ENCODE data around the gene PJA1.

PJA1 gene

GRCh38 chrX:69163936-69164741, 1.1 kb downstream of the PJA1 start:
- DNase-seq = no peak

- DNase-seq = no peak
Measured at GRCh38 chrX:69162361-69162865, 2.8 kb downstream of the PJA1 start.

GRCh38 chrX:69161786-69162349, 3.4 kb downstream of the PJA1 start:
- DNase-seq = no peak

DNA sequence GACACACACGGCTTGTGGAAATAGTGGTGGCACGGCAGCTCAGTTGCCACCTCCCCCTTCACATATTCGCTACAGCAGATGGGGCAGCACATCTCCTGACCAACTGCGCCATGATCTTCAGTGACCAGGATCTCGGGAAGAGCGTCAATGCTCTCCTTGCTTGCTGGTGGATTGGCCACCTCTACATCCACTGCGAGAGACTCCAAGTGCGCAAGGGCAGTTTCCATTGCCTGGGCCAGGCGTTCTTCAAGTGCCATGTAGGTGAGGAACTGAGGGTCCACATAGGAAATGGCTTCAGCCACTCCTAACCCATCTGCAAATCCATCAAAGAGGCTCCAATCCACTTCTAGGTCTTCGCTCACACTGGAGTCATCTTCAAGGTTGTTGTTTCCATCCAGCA, 3.9 kb downstream of the PJA1 start:
- DNase-seq = no peak

GRCh38 chrX:69158166-69158980, 6.9 kb downstream of the PJA1 start:
- peak; percentile 41 for DNase-seq

GRCh38 chrX:69156638-69157037, 8.6 kb downstream of the PJA1 start:
- no peak for DNase-seq

GRCh38 chrX:69155786-69156520, 9.3 kb downstream of the PJA1 start:
- DNase-seq = no peak

- no peak for DNase-seq
Measured at GRCh38 chrX:69154051-69154450, 11.2 kb downstream of the PJA1 start.

- DNase-seq = peak; percentile 1
Measured at GRCh38 chrX:69153060-69153730, 12.1 kb downstream of the PJA1 start.

DNA sequence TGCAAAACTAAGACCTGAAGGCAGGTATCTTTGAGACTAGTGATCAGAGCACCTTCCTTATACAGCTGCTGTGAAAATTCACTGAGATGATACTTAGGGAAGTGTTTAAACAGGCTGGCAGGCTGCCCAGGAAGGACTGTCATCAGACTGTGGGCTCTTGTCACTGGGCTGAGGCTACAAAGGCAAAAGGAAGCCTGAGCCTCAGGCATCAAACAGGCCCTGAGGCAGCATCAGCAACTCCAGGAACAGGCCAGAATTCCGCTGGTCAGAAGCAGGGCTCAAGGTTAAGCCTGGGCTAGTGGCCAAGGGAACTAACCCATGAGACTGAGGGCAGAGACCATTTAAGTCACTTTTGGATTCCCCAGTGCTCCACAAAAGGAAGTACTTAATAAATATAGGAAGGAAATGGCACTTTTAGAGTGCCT, 12.8 kb downstream of the PJA1 start:
- no peak for DNase-seq

GRCh38 chrX:69151866-69152284, 13.4 kb downstream of the PJA1 start:
- no peak for DNase-seq

DNA sequence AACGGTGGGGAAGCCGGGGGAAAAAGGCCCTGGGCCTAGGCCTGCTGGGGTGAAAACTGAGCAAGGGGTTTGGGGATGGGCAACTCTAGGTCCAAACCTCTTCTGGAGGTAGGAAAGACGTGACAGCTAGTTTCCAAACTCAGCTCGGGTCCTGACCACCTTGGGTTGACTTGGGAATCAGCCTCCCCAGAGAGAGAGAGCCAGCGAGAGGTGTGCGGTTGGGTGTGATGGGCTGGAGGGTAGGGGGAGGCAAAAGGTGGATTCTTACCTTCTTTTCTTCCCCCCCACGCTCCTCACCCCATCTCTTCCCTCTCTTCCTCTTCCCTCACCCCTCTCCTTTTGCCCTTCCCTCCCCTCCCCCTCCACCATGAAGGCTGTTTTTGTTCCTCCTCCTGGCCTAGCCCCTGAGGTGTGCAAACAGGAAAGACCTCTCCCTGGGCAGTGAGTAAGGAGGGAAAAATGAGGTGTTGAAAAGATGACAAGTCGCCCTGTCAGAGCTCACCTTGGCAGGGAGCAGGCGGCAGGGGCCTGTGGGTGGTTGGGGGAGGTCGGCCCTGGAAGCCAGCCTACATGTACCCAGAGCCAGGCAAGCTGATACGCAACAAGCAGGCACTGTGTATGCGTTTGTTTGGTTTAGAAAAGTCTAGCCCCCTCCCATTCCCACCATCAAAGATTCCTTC, 14.8 kb downstream of the PJA1 start:
- no peak for DNase-seq

GRCh38 chrX:69149466-69150280, 15.6 kb downstream of the PJA1 start:
- DNase-seq = no peak

GRCh38 chrX:69148946-69149345, 16.3 kb downstream of the PJA1 start:
- DNase-seq = no peak

DNA sequence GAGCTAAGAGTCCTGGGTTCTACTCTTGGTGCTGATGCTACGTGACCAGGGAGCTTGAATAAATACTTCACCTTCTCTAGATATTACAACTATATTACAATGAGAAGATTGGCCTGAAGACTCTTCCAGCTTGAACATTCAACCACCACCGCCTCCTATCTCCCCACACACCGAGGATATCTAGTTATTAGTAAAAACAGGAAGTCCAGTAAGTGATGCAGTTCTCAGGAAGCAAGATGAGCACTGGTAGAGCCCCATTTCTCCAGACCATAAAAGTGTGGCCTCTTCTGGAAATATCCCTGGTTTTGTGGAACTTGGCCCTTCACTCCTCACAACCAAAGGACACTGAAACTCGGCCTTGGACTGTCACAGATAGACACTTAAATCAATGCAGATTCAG, 18.5 kb downstream of the PJA1 start:
- no peak for DNase-seq

GRCh38 chrX:69145714-69146113, 19.5 kb downstream of the PJA1 start:
- no peak for DNase-seq

- no peak for DNase-seq
Measured at GRCh38 chrX:69144838-69145680, 20.2 kb downstream of the PJA1 start.

DNA sequence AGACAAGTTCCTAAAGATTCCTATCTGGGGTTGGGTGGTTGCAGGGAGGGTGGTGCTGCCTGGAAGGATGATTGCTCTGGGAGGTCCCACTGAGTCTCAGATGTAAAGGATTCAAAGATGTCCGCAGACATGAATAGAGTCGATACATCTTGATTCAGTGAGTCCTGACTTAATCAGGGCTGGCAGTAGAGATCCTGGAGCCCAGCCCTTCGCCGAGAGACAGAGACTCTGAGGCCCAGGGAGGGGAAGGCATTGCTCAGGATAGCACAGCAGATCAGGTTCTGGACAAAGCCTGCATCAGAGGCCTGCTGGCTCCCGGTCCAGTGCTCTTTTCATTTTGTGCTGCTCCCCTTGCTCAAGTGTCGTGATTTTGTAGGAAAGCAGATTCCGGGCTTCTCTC, 21.7 kb downstream of the PJA1 start:
- no peak for DNase-seq

DNA sequence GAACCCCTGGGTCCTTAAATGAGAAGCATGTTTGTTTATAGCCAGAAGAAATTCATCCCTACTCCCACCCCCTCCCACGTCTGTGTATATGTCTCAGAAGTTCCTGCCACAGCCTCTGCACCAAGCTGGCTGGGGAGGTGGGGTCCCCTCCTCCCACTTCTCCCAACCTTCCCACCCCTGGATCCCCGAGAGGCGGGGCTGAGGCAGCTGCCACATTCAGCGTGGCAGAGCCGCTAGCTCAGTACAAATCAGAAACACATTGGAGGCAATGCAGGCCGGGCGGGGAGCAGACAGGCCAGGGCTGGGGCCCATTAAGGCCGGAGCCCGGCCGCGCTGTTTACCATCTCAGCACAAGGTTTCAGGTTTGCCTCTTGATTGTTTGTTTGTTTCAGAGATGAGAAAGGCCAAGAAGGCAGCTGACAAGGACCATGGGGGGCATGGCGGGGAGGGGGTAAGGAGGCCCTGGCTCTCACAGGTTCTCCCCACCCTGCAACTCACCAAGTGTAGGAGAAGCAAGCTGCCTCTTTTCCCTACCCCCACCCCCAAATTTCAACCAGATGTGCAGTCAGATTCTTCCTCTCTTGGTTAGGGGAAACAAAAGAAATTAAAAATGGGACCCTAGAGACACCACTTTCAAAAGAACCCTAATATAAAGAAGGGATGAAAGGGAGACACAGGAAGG, 22.3 kb downstream of the PJA1 start:
- no peak for DNase-seq
